ENCODE results near the gene CDH7. TPM values are rescaled to one million over a fixed set of nuclear protein-coding genes. Genes with fewer than 3 reads are reported as not detected.

CDH7 gene
- total RNA-seq (2022; extraction: Qiagen RNA extraction; ENCODE audit: low read depth), result 0.03 TPM in 1 of 5 replicates, not detected in the others

GRCh38 chr18:65750389-65751154 is at the start of gene CDH7:
Gene CDH7 (plus strand): TSS chr18:65751012. CDS start chr18:65762843, 11,831 bp downstream.

Data from A549 treated with GW870086 at 1 μM for 4 hours (cell line).